ENCODE data around the gene RYR2. TPM values are rescaled to one million over a fixed set of nuclear protein-coding genes. Genes with fewer than 3 reads are reported as not detected.

Gene RYR2
- total RNA-seq, 6 experiments from 2014 or later = 0.02 to 0.43 (median 0.16) TPM

GRCh38 chr1:237553078-237553477 is 511.1 kb downstream of the RYR2 start:
- intact Hi-C loops (cut with DNase I) = no loop called here
- H3K36me3 ChIP-seq = no peaks in the 10 kb centered on the region
- no peaks in the 10 kb centered on the region for H3K4me1 ChIP-seq
- H3K9me3 ChIP-seq = no peaks in the 10 kb centered on the region
- WGBS (ENCODE audit: insufficient coverage, low coverage, low lambda C conversion rate, missing lambda C conversion rate) = 80% methylated on average over 1 of the region's 1 CpG
- DNase-seq (no peak), ATAC-seq (no peak)
- TF ChIP-seq CTCF (IDR thresholded peaks at IDR 0.05) = no peak
- TF ChIP-seq POLR2A (IDR thresholded peaks at IDR 0.05) = no peak
- no peak overlapping the region for H3K27ac ChIP-seq
- H3K4me3 ChIP-seq = no peak overlapping the region
- no peaks in the 10 kb centered on the region for H3K27me3 ChIP-seq

- H3K27ac ChIP-seq = no peak overlapping the region
- DNase-seq (no peak), ATAC-seq (no peak)
- intact Hi-C loops (cut with DNase I) = no loop called here
- H3K36me3 ChIP-seq = no peaks in the 10 kb centered on the region
- H3K4me1 ChIP-seq = no peaks in the 10 kb centered on the region
- no peaks in the 10 kb centered on the region for H3K9me3 ChIP-seq
- no peaks in the 10 kb centered on the region for H3K27me3 ChIP-seq
- TF ChIP-seq POLR2A (IDR thresholded peaks at IDR 0.05) (no peak), CTCF (IDR thresholded peaks at IDR 0.05) (no peak)
- H3K4me3 ChIP-seq = no peak overlapping the region
- 41% methylated on average over 3 of the region's 3 CpGs for WGBS (ENCODE audit: insufficient coverage, low coverage, low lambda C conversion rate, missing lambda C conversion rate)
Measured at GRCh38 chr1:237556911-237557310, 514.9 kb downstream of the RYR2 start.

- Histone ChIP-seq H3K9me3 (no peaks in the 10 kb centered on the region), H3K4me1 (no peaks in the 10 kb centered on the region), H3K27me3 (no peaks in the 10 kb centered on the region), H3K36me3 (no peaks in the 10 kb centered on the region), H3K4me3 (no peak overlapping the region), H3K27ac (no peak overlapping the region)
- DNase-seq = no peak
- intact Hi-C loops (cut with DNase I) = no loop called here
- TF ChIP-seq CTCF (IDR thresholded peaks at IDR 0.05) = peak; percentile 30 to 70 (median 65)
- TF ChIP-seq POLR2A (IDR thresholded peaks at IDR 0.05) = no peak
- 48% methylated on average over 4 of the region's 4 CpGs for WGBS (ENCODE audit: insufficient coverage, low coverage, low lambda C conversion rate, missing lambda C conversion rate)
- ATAC-seq = peak; percentile 53 to 68 (median 56)
Measured at GRCh38 chr1:237562242-237562823, 520.3 kb downstream of the RYR2 start.

GRCh38 chr1:237565236-237565635 is 523.3 kb downstream of the RYR2 start:
- Histone ChIP-seq H3K36me3 (no peaks in the 10 kb centered on the region), H3K4me3 (no peak overlapping the region), H3K9me3 (no peaks in the 10 kb centered on the region), H3K4me1 (no peaks in the 10 kb centered on the region), H3K27ac (no peak overlapping the region), H3K27me3 (no peaks in the 10 kb centered on the region)
- 52% methylated on average over 6 of the region's 7 CpGs for whole genome bisulfite sequencing (ENCODE audit: insufficient coverage, low coverage, low lambda C conversion rate, missing lambda C conversion rate)
- intact Hi-C loops (cut with DNase I) = no loop called here
- TF ChIP-seq POLR2A (IDR thresholded peaks at IDR 0.05) (no peak), CTCF (IDR thresholded peaks at IDR 0.05) (no peak)
- ATAC-seq (no peak), DNase-seq (no peak)

GRCh38 chr1:237566581-237566980 is 524.6 kb downstream of the RYR2 start:
- intact Hi-C loops (cut with DNase I) = no loop called here
- 66% methylated on average over 14 of the region's 14 CpGs for WGBS (ENCODE audit: insufficient coverage, low coverage, low lambda C conversion rate, missing lambda C conversion rate)
- no peak for DNase-seq

More at GRCh38 chr1:237566581-237566980, 524.6 kb downstream of the RYR2 start:
- no peak overlapping the region for H3K27ac ChIP-seq
- H3K36me3 ChIP-seq = no peaks in the 10 kb centered on the region
- TF ChIP-seq CTCF (IDR thresholded peaks at IDR 0.05) (no peak), POLR2A (IDR thresholded peaks at IDR 0.05) (no peak)
- no peaks in the 10 kb centered on the region for H3K27me3 ChIP-seq
- H3K9me3 ChIP-seq = no peaks in the 10 kb centered on the region
- no peak for ATAC-seq
- no peak overlapping the region for H3K4me3 ChIP-seq
- no peaks in the 10 kb centered on the region for H3K4me1 ChIP-seq
